GM12878 (cell line): ENCODE results near the gene CCDC85B. TPM values are rescaled to one million over a fixed set of nuclear protein-coding genes. Genes with fewer than 3 reads are reported as not detected.

Source experiments
- BCL3 ChIP-seq: IDR thresholded peaks from 2 replicates; pipeline ENCODE4 v1.6.1; 2011; ENCODE audit warnings: borderline replicate concordance, low read depth, mild to moderate bottlenecking, moderate library complexity, low read length; ENCODE audit not compliant: insufficient read depth, poor library complexity, severe bottlenecking
- CTCF ChIP-seq, 3 experiments: IDR thresholded peaks in 2 of 3; conservative IDR thresholded peaks in 1 of 3; 2 replicates each; pipeline ENCODE4 v1.5.1; 2011; ENCODE audit warnings: low read depth in 3 of 3, low read length in 3 of 3, mild to moderate bottlenecking in 3 of 3, control low read depth in 2 of 3, moderate library complexity in 2 of 3, inconsistent platforms in 1 of 3, mixed read lengths in 1 of 3; ENCODE audit not compliant: control insufficient read depth in 2 of 3, insufficient read depth in 1 of 3; ENCODE audit errors: extremely low read depth in 1 of 3
- CUX1 ChIP-seq: IDR thresholded peaks from 2 replicates; pipeline ENCODE4 v1.6.1; 2012; ENCODE audit warnings: improper control_type of control experiment, low read depth, low read length; ENCODE audit not compliant: insufficient replicate concordance
- GABPA ChIP-seq: IDR thresholded peaks from 2 replicates; pipeline ENCODE4 v1.6.1; 2014; ENCODE audit warnings: antibody characterized with exemption, low read depth, mild to moderate bottlenecking, inconsistent platforms
- GATAD2B ChIP-seq: fragments of 450-650 bp; conservative IDR thresholded peaks from 2 replicates; pipeline ENCODE4 v1.6.1; 2017; ENCODE audit warnings: low read depth, mild to moderate bottlenecking, moderate library complexity
- HDAC2 ChIP-seq: fragments of 200-600 bp; sonication (generic); IDR thresholded peaks from 2 replicates; pipeline ENCODE4 v1.6.1; 2017
- HSF1 ChIP-seq: fragments of 150-350 bp; IDR thresholded peaks from 2 replicates; pipeline ENCODE4 v1.6.1; 2014; ENCODE audit warnings: mild to moderate bottlenecking, low read depth, low read length
- JUNB ChIP-seq: IDR thresholded peaks from 2 replicates; pipeline ENCODE4 v1.6.1; 2016; ENCODE audit warnings: antibody characterized with exemption, mild to moderate bottlenecking
- MTA3 ChIP-seq: IDR thresholded peaks from 2 replicates; pipeline ENCODE4 v1.6.1; 2012; ENCODE audit warnings: low read length, inconsistent platforms, borderline replicate concordance
- NFYA ChIP-seq: IDR thresholded peaks from 2 replicates; pipeline ENCODE4 v1.6.1; 2011; ENCODE audit warnings: low read depth, mild to moderate bottlenecking, low read length, improper control_type of control experiment, borderline replicate concordance
- RB1 ChIP-seq: fragments of 450-650 bp; formaldehyde crosslinking; IDR thresholded peaks from 2 replicates; pipeline ENCODE4 v1.6.1; 2017; ENCODE audit warnings: mild to moderate bottlenecking, borderline replicate concordance
- ZNF24 ChIP-seq: fragments of 450-650 bp; IDR thresholded peaks from 2 replicates; pipeline ENCODE4 v1.6.1; 2017; ENCODE audit warnings: antibody characterized with exemption, mild to moderate bottlenecking
- ZNF592 ChIP-seq: fragments of 450-650 bp; IDR thresholded peaks from 2 replicates; pipeline ENCODE4 v1.6.1; 2017; ENCODE audit warnings: mild to moderate bottlenecking, moderate library complexity
- ZNF622 ChIP-seq: fragments of 450-650 bp; IDR thresholded peaks from 2 replicates; pipeline ENCODE4 v1.6.1; 2017; ENCODE audit warnings: mild to moderate bottlenecking, inconsistent platforms
- polyA plus RNA-seq, 11 experiments: library from polyadenylated mRNA; depleted of rRNA in 4 of 11; unstranded in 6 of 11; stranded (reverse) in 5 of 11; fragments of >200 nt; fragmentation: Nextera tagmentation in 4 of 11; fragmentation: Illumina TruSeq in 1 of 11; extraction: Ambion mirVana in 4 of 11; extraction: Trizol in 1 of 11; gene quantifications; 1 replicate in 1 of 11; 2 replicates in 10 of 11; pipeline versions ENCODE4 v1.2.1 to v1.2.3, GENCODE V29; 2011 to 2016; ENCODE audit warnings: inconsistent platforms in 2 of 11, missing spikeins in 2 of 11, low read depth in 1 of 11
- total RNA-seq, 4 experiments: library from RNA; depleted of rRNA in 3 of 4; stranded (reverse); fragments of >200 nt in 3 of 4; fragmentation: Illumina TruSeq in 1 of 4; extraction: Trizol in 1 of 4; gene quantifications; 2 replicates each; pipeline versions ENCODE4 v1.2.1 to v1.2.3, GENCODE V29; 2013 to 2021

Gene CCDC85B
- total and polyA plus RNA-seq, 10 of the 15 experiments (the other 5 are each of a cell fraction or from before 2014, with no cell fraction given) = 0.32 to 114 (median 49.5) TPM

- no peak for TF ChIP-seq HSF1
- no peak for TF ChIP-seq NFYA
- peak; percentile 80; the same call in 1 of the 2 replicates for TF ChIP-seq RB1
- no peak for TF ChIP-seq HDAC2
- TF ChIP-seq GATAD2B = no peak
- TF ChIP-seq ZNF592 = no peak
- no peak for TF ChIP-seq MTA3
- TF ChIP-seq BCL3 = peak; percentile 41
- TF ChIP-seq GABPA = no peak
- no peak for TF ChIP-seq ZNF24
- TF ChIP-seq CTCF (IDR thresholded peaks at IDR 0.05 in 2 of 3, conservative IDR thresholded peaks at IDR 0.05 in 1 of 3; ENCODE audit: control insufficient read depth in 2 of 3, extremely low read depth in 1 of 3, insufficient read depth in 1 of 3, low read depth in 3 of 3, low read length in 3 of 3) = peak; percentile 84 to 96 (median 89)
- TF ChIP-seq CUX1 = no peak
- TF ChIP-seq JUNB = no peak
- no peak for TF ChIP-seq ZNF622
Measured at GRCh38 chr11:65860278-65861164, 30.0 kb upstream of the CCDC85B start, which contains the start of gene MUS81 (continued).
